Panc1 (cell line): ENCODE measurements around the gene RASL11A. TPM values are rescaled to one million over a fixed set of nuclear protein-coding genes. Genes with fewer than 3 reads are reported as not detected.

Source experiments
- ATAC-seq: fragments of 200-7000 bp; cut with Tn5 transposase; 2 replicates; pipeline ENCODE4 v1.9.1; 2020; ENCODE audit warnings: mild to moderate bottlenecking, moderate library complexity
- BruUV-seq: library from RNA; stranded (reverse); fragments of 400-500 nt; replicated peaks from 2 replicates; lab custom pipeline; 2021; lab: Mats Ljungman, UMichigan
- CTCF ChIA-PET: fragments of 300-600 bp; sonication (Branson Sonifier 250); formaldehyde crosslinking; loops from one replicate; lab custom pipeline; 2022; ENCODE audit warnings: antibody characterized with exemption; lab: Charles Lee
- POLR2A ChIA-PET: fragments of 300-600 bp; sonication (Branson Sonifier 250); formaldehyde crosslinking; loops from one replicate; lab custom pipeline; 2022; ENCODE audit warnings: antibody characterized with exemption; lab: Charles Lee
- DNase-seq: peaks from one replicate; pipeline ENCODE4 v3.0.0-alpha.2; 2010; ENCODE audit warnings: low read depth, low spot score
- H3K27ac ChIP-seq: 2 replicates; pipeline ENCODE4 v1.5.1; 2011; ENCODE audit warnings: mild to moderate bottlenecking, low read length, inconsistent platforms
- H3K27me3 ChIP-seq: fragments of 200-500 bp; sonication (Bioruptor generic); 2 replicates; pipeline ENCODE4 v1.6.0; 2014; ENCODE audit warnings: low read length, inconsistent platforms; ENCODE audit not compliant: control insufficient read depth, insufficient read depth
- H3K36me3 ChIP-seq: fragments of 200-500 bp; sonication (Bioruptor generic); 2 replicates; pipeline ENCODE4 v1.5.1; 2014; ENCODE audit warnings: inconsistent platforms, mild to moderate bottlenecking, low read length, moderate library complexity; ENCODE audit not compliant: control insufficient read depth, insufficient read depth
- H3K4me1 ChIP-seq: 2 replicates; pipeline ENCODE4 v1.5.1; 2011; ENCODE audit warnings: inconsistent platforms, mild to moderate bottlenecking, low read length, moderate library complexity; ENCODE audit not compliant: control insufficient read depth, insufficient read depth
- H3K4me3 ChIP-seq, 2 experiments: 2 replicates each; pipeline ENCODE4 v1.5.1; 2011 to 2012; ENCODE audit warnings: low read depth in 2 of 2, low read length in 2 of 2, mild to moderate bottlenecking in 2 of 2, inconsistent platforms in 1 of 2, moderate library complexity in 1 of 2
- H3K9me3 ChIP-seq: fragments of 200-500 bp; sonication (Bioruptor generic); 2 replicates; pipeline ENCODE4 v1.5.1; 2014; ENCODE audit warnings: low read depth, mild to moderate bottlenecking, inconsistent platforms, low read length, moderate library complexity; ENCODE audit not compliant: control insufficient read depth, insufficient read depth
- POLR2AphosphoS5 ChIP-seq: IDR thresholded peaks from 2 replicates; pipeline ENCODE4 v1.6.1; 2012; ENCODE audit warnings: mild to moderate bottlenecking, low read depth, low read length, moderate library complexity
- SIN3A ChIP-seq: IDR thresholded peaks from 2 replicates; pipeline ENCODE4 v1.6.1; 2012; ENCODE audit warnings: low read depth, mild to moderate bottlenecking, low read length, moderate library complexity, borderline replicate concordance; ENCODE audit not compliant: insufficient read depth
- TCF7L2 ChIP-seq: IDR thresholded peaks from 2 replicates; pipeline ENCODE4 v1.6.1; 2011; ENCODE audit warnings: mild to moderate bottlenecking, low read depth, low read length, inconsistent platforms
- in situ Hi-C: cut with HindIII; loops from 2 replicates; pipeline ENCODE4 v1.10.0; 2016; ENCODE audit warnings: low sequenced_read_pairs, low pct_unique_long_range_greater_than_20kb
- intact Hi-C: fragments of 100-400 bp; cut with micrococcal nuclease; formaldehyde crosslinking; loops from one replicate; pipeline ENCODE4 v1.10.0; 2022; ENCODE audit not compliant: unreplicated experiment
- total RNA-seq: library from RNA; stranded (reverse); gene quantifications from one replicate; pipeline ENCODE4 v1.2.1, GENCODE V29; 2021; ENCODE audit not compliant: unreplicated experiment
- TF ChIP-seq, protein P1 (sequence below): fragments of 450-650 bp; IDR thresholded peaks from 2 replicates; pipeline ENCODE4 v1.5.1; 2017; ENCODE audit warnings: mild to moderate bottlenecking
- TF ChIP-seq, protein P2 (sequence below), 2 experiments: IDR thresholded peaks; 2 replicates each; pipeline ENCODE4 v1.6.1; 2011 to 2012; ENCODE audit warnings: low read depth in 2 of 2, control low read depth in 1 of 2, low read length in 1 of 2, mild to moderate bottlenecking in 1 of 2, moderate library complexity in 1 of 2; ENCODE audit not compliant: insufficient read depth in 1 of 2

RASL11A gene
- total RNA-seq, 1 experiment from 2014 or later = 136 TPM

DNA sequence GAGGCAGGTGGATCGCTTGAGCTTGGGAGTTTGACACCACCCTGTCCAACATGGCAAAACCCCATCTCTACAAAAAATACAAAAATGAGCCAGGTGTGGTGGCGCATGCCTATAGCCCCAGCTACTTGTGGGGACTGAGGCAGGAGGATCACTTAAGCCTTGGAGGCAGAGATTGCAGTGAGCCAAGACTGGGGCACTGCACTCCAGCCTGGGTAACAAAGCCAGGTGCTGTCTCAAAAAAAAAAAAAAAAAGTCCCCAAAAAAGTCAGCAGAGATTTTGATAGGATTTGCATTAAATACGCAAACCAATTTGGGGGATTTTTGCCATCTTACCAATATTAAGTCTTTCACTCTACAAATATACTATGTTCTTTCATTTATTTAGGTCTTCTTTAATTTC is 41.0 kb upstream of the RASL11A start:
- POLR2A ChIA-PET = no interaction called here
- Histone ChIP-seq H3K36me3 (no peaks in the 10 kb centered on the region), H3K27me3 (no peaks in the 10 kb centered on the region), H3K4me3 (no peak overlapping the region), H3K27ac (no peak overlapping the region), H3K4me1 (no peaks in the 10 kb centered on the region), H3K9me3 (no peaks in the 10 kb centered on the region)
- ATAC-seq = no peak
- intact Hi-C loops (no loop called here), in situ Hi-C loops (no loop called here)
- CTCF ChIA-PET = no interaction called here
- no peak for TF ChIP-seq POLR2AphosphoS5
- no peak for TF ChIP-seq SIN3A
- no peak for TF ChIP-seq TCF7L2
- TF ChIP-seq, protein P1, sequence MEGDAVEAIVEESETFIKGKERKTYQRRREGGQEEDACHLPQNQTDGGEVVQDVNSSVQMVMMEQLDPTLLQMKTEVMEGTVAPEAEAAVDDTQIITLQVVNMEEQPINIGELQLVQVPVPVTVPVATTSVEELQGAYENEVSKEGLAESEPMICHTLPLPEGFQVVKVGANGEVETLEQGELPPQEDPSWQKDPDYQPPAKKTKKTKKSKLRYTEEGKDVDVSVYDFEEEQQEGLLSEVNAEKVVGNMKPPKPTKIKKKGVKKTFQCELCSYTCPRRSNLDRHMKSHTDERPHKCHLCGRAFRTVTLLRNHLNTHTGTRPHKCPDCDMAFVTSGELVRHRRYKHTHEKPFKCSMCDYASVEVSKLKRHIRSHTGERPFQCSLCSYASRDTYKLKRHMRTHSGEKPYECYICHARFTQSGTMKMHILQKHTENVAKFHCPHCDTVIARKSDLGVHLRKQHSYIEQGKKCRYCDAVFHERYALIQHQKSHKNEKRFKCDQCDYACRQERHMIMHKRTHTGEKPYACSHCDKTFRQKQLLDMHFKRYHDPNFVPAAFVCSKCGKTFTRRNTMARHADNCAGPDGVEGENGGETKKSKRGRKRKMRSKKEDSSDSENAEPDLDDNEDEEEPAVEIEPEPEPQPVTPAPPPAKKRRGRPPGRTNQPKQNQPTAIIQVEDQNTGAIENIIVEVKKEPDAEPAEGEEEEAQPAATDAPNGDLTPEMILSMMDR = no peak
- TF ChIP-seq, protein P2, sequence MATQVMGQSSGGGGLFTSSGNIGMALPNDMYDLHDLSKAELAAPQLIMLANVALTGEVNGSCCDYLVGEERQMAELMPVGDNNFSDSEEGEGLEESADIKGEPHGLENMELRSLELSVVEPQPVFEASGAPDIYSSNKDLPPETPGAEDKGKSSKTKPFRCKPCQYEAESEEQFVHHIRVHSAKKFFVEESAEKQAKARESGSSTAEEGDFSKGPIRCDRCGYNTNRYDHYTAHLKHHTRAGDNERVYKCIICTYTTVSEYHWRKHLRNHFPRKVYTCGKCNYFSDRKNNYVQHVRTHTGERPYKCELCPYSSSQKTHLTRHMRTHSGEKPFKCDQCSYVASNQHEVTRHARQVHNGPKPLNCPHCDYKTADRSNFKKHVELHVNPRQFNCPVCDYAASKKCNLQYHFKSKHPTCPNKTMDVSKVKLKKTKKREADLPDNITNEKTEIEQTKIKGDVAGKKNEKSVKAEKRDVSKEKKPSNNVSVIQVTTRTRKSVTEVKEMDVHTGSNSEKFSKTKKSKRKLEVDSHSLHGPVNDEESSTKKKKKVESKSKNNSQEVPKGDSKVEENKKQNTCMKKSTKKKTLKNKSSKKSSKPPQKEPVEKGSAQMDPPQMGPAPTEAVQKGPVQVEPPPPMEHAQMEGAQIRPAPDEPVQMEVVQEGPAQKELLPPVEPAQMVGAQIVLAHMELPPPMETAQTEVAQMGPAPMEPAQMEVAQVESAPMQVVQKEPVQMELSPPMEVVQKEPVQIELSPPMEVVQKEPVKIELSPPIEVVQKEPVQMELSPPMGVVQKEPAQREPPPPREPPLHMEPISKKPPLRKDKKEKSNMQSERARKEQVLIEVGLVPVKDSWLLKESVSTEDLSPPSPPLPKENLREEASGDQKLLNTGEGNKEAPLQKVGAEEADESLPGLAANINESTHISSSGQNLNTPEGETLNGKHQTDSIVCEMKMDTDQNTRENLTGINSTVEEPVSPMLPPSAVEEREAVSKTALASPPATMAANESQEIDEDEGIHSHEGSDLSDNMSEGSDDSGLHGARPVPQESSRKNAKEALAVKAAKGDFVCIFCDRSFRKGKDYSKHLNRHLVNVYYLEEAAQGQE (IDR thresholded peaks at IDR 0.05; ENCODE audit: insufficient read depth in 1 of 2, low read depth in 2 of 2, low read length in 1 of 2) = no peak
- DNase-seq = no peak
- BruUV-seq = no TSS peak

DNA sequence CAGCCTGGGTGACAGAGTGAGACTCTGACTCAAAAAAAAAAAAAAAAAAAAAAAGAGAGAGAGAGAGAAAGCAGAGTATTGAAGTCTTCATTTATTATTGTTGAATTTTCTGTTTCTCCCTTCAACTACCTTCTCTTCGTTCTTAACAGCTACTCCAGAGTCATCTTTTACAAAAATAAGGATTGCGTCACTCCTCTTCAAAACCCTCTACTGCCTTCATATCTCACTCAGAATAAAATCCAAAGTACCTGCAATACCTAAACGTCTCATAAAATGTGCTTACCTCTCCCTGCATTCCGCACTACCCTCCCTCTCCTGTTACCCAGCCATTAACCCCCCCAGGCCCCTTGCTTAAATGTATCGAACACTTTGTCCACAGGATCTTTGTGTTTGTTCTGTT is 36.7 kb upstream of the RASL11A start:
- no peak overlapping the region for H3K27ac ChIP-seq
- BruUV-seq = no TSS peak
- ATAC-seq (no peak), DNase-seq (no peak)
- no peaks in the 10 kb centered on the region for H3K36me3 ChIP-seq
- in situ Hi-C loops = no loop called here
- TF ChIP-seq, protein P2 (IDR thresholded peaks at IDR 0.05; ENCODE audit: insufficient read depth in 1 of 2, low read depth in 2 of 2, low read length in 1 of 2) = no peak
- no peak for TF ChIP-seq POLR2AphosphoS5
- TF ChIP-seq, protein P1 = no peak
- TF ChIP-seq SIN3A = no peak
- no peak for TF ChIP-seq TCF7L2
- POLR2A ChIA-PET = no interaction called here
- CTCF ChIA-PET = no interaction called here
- no peak overlapping the region for H3K4me3 ChIP-seq
- intact Hi-C loops = no loop called here
- H3K9me3 ChIP-seq = no peaks in the 10 kb centered on the region
- H3K4me1 ChIP-seq = no peaks in the 10 kb centered on the region
- no peaks in the 10 kb centered on the region for H3K27me3 ChIP-seq
